ENCODE measurements around the gene P4HA3. TPM values are rescaled to one million over a fixed set of nuclear protein-coding genes. Genes with fewer than 3 reads are reported as not detected.

Gene P4HA3
- polyA plus RNA-seq, 3 donors from 2014 or later = not detected

- peaks cover 0 to 2% (median 0%) of the 10 kb centered on the region in 3 donors for H3K27me3 Mint-ChIP-seq (ENCODE audit: low read depth in 3 of 3)
- DNase-seq = no peak
- H3K9me3 Mint-ChIP-seq = no peaks in the 10 kb centered on the region
- H3K27ac Mint-ChIP-seq = no peak overlapping the region
- H3K4me1 Mint-ChIP-seq = no peaks in the 10 kb centered on the region
- peaks cover 12 to 26% (median 24%) of the 10 kb centered on the region in 3 donors for H3K36me3 Mint-ChIP-seq
- no peak overlapping the region for H3K4me3 Mint-ChIP-seq
These were observed 76.3 kb downstream of the P4HA3 start for GRCh38 chr11:74235121-74235520.

- DNase-seq = no peak
- no peaks in the 10 kb centered on the region for H3K4me1 Mint-ChIP-seq
- H3K27ac Mint-ChIP-seq = no peak overlapping the region
These were observed 77.8 kb downstream of the P4HA3 start for GRCh38 chr11:74233683-74234082.

GRCh38 chr11:74232311-74232950, 79.0 kb downstream of the P4HA3 start:
- Mint-ChIP-seq H3K4me1 (no peaks in the 10 kb centered on the region), H3K36me3 (peaks cover 6 to 15% (median 14%) of the 10 kb centered on the region in 3 donors), H3K9me3 (no peaks in the 10 kb centered on the region), H3K27ac (no peak overlapping the region), H3K27me3 (ENCODE audit: low read depth in 3 of 3) (peaks cover 0 to 2% (median 0%) of the 10 kb centered on the region in 3 donors), H3K4me3 (no peak overlapping the region)
- DNase-seq = no peak

More at GRCh38 chr11:74233683-74234082, 77.8 kb downstream of the P4HA3 start:
- Mint-ChIP-seq H3K36me3 (peaks cover 6 to 15% (median 14%) of the 10 kb centered on the region in 3 donors), H3K4me3 (no peak overlapping the region), H3K9me3 (no peaks in the 10 kb centered on the region), H3K27me3 (ENCODE audit: low read depth in 3 of 3) (peaks cover 0 to 2% (median 0%) of the 10 kb centered on the region in 3 donors)

GRCh38 chr11:74226907-74227306, 84.5 kb downstream of the P4HA3 start:
- DNase-seq = no peak
- peaks cover 8 to 23% (median 16%) of the 10 kb centered on the region in 3 donors for H3K36me3 Mint-ChIP-seq
- no peak overlapping the region for H3K27ac Mint-ChIP-seq
- no peaks in the 10 kb centered on the region for H3K27me3 Mint-ChIP-seq (ENCODE audit: low read depth in 3 of 3)
- H3K4me3 Mint-ChIP-seq = no peak overlapping the region
- H3K9me3 Mint-ChIP-seq = no peaks in the 10 kb centered on the region
- no peaks in the 10 kb centered on the region for H3K4me1 Mint-ChIP-seq

- Mint-ChIP-seq H3K4me3 (no peak overlapping the region), H3K9me3 (no peaks in the 10 kb centered on the region), H3K27ac (no peak overlapping the region), H3K36me3 (peaks cover 5 to 13% (median 10%) of the 10 kb centered on the region in 3 donors), H3K27me3 (ENCODE audit: low read depth in 3 of 3) (no peaks in the 10 kb centered on the region), H3K4me1 (no peaks in the 10 kb centered on the region)
- no peak for DNase-seq
These were observed 85.9 kb downstream of the P4HA3 start for GRCh38 chr11:74225565-74225964.

GRCh38 chr11:74221816-74222215, 89.6 kb downstream of the P4HA3 start:
- H3K27me3 Mint-ChIP-seq (ENCODE audit: low read depth in 3 of 3) = no peaks in the 10 kb centered on the region
- DNase-seq = no peak
- H3K27ac Mint-ChIP-seq = no peak overlapping the region
- no peak overlapping the region for H3K4me3 Mint-ChIP-seq
- H3K9me3 Mint-ChIP-seq = no peaks in the 10 kb centered on the region
- no peaks in the 10 kb centered on the region for H3K4me1 Mint-ChIP-seq
- peaks cover 4 to 8% (median 5%) of the 10 kb centered on the region in 3 donors for H3K36me3 Mint-ChIP-seq

- H3K27ac Mint-ChIP-seq = no peak overlapping the region
- H3K27me3 Mint-ChIP-seq (ENCODE audit: low read depth in 3 of 3) = no peaks in the 10 kb centered on the region
- DNase-seq = no peak
- no peaks in the 10 kb centered on the region for H3K9me3 Mint-ChIP-seq
- peaks cover 6 to 15% (median 13%) of the 10 kb centered on the region in 3 donors for H3K36me3 Mint-ChIP-seq
- no peaks in the 10 kb centered on the region for H3K4me1 Mint-ChIP-seq
- H3K4me3 Mint-ChIP-seq = no peak overlapping the region
These were observed 91.1 kb downstream of the P4HA3 start for GRCh38 chr11:74220376-74220775.

Other genes with a start within 250 kb of the P4HA3 start
- 10 to 100 TPM in 1 of 3 donors, 1 to 10 TPM in 1, under 1 TPM in 1; 0.93 to 16.0 (median 5.1) TPM for gene C2CD3, start 140.6 kb downstream of the P4HA3 start, polyA plus RNA-seq
- 10 to 100 TPM in 2 of 3 donors, 1 to 10 TPM in 1; 8.3 to 14.9 (median 14.1) TPM for gene PPME1, start 140.4 kb downstream of the P4HA3 start, polyA plus RNA-seq
- gene PGM2L1, start 86.8 kb upstream of the P4HA3 start, polyA plus RNA-seq = 1 to 10 TPM; 2.7 to 4.7 (median 3.0) TPM
- gene KCNE3, start 155.9 kb upstream of the P4HA3 start, polyA plus RNA-seq = under 1 TPM in 1 of 3 donors, not detected in 2; 0.54 TPM
- gene LIPT2, start 182.1 kb upstream of the P4HA3 start, polyA plus RNA-seq = 10 to 100 TPM in 1 of 3 donors, 1 to 10 TPM in 2; 6.4 to 13.4 (median 9.7) TPM